Measurements from ENCODE around the gene CEP68. TPM values are rescaled to one million over a fixed set of nuclear protein-coding genes. Genes with fewer than 3 reads are reported as not detected.

Gene CEP68
- total RNA-seq, 4 donors from 2014 or later = 14.1 to 55.0 (median 30.0) TPM

GRCh38 chr2:65107530-65107929 is 51.3 kb downstream of the CEP68 start:
- DNase-seq = no peak
- H3K4me1 ChIP-seq = peaks cover 0 to 5% of the 10 kb centered on the region in 2 donors
- no peaks in the 10 kb centered on the region for H3K27me3 ChIP-seq
- no peaks in the 10 kb centered on the region for H3K36me3 ChIP-seq
- intact Hi-C loops (cut with DNase I; ENCODE audit: low total_unique reads) = no loop called here
- no peak overlapping the region for H3K4me3 ChIP-seq
- no peak for TF ChIP-seq CTCF (IDR thresholded peaks at IDR 0.05)
- TF ChIP-seq POLR2A (IDR thresholded peaks at IDR 0.05) = no peak
- H3K27ac ChIP-seq = no peak overlapping the region
- no peaks in the 10 kb centered on the region for H3K9me3 ChIP-seq

- no peak overlapping the region for H3K27ac ChIP-seq
- no peak overlapping the region for H3K4me3 ChIP-seq
- H3K36me3 ChIP-seq = no peaks in the 10 kb centered on the region
- intact Hi-C loops (cut with DNase I; ENCODE audit: low total_unique reads) = no loop called here
- no peaks in the 10 kb centered on the region for H3K9me3 ChIP-seq
- H3K27me3 ChIP-seq = no peaks in the 10 kb centered on the region
- DNase-seq = no peak
- no peak for TF ChIP-seq POLR2A (IDR thresholded peaks at IDR 0.05)
- TF ChIP-seq CTCF (IDR thresholded peaks at IDR 0.05) = no peak
- H3K4me1 ChIP-seq = peaks cover 0 to 5% of the 10 kb centered on the region in 2 donors
Observed at GRCh38 chr2:65108780-65109179, 52.6 kb downstream of the CEP68 start.

DNA sequence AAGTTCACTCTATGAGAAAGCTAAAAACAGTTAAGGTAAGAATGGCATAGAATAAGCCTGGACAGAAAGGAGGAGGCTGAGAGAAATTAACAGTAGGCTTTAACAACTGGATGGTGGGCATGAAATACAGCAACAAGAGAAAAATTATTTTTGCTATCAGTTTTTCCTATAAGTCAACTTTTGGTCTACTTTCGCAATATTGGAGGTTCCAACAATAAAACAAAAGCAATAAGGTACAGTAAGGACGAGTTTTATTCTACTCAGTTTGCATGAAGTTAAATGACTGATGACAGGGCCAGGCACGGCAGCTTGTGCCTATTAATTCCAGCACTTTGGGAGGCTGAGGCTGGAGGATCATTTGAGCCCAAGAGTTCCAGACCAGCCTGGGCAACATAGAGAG is 56.4 kb downstream of the CEP68 start:
- no peaks in the 10 kb centered on the region for H3K27me3 ChIP-seq
- no peak overlapping the region for H3K27ac ChIP-seq
- DNase-seq = no peak
- no peaks in the 10 kb centered on the region for H3K36me3 ChIP-seq
- no peak overlapping the region for H3K4me3 ChIP-seq
- TF ChIP-seq CTCF (IDR thresholded peaks at IDR 0.05) (no peak), POLR2A (IDR thresholded peaks at IDR 0.05) (no peak)
- H3K9me3 ChIP-seq = no peaks in the 10 kb centered on the region
- intact Hi-C loops (cut with DNase I; ENCODE audit: low total_unique reads) = no loop called here
- peaks cover 0 to under 1% of the 10 kb centered on the region in 2 donors for H3K4me1 ChIP-seq

GRCh38 chr2:65113229-65113628 is 57.0 kb downstream of the CEP68 start:
- TF ChIP-seq CTCF (IDR thresholded peaks at IDR 0.05) (no peak), POLR2A (IDR thresholded peaks at IDR 0.05) (no peak)
- no peak for DNase-seq
- intact Hi-C loops (cut with DNase I; ENCODE audit: low total_unique reads) = no loop called here
- no peak overlapping the region for H3K27ac ChIP-seq
- no peak overlapping the region for H3K4me3 ChIP-seq
- no peaks in the 10 kb centered on the region for H3K9me3 ChIP-seq
- no peaks in the 10 kb centered on the region for H3K4me1 ChIP-seq
- H3K27me3 ChIP-seq = no peaks in the 10 kb centered on the region
- H3K36me3 ChIP-seq = no peaks in the 10 kb centered on the region

DNA sequence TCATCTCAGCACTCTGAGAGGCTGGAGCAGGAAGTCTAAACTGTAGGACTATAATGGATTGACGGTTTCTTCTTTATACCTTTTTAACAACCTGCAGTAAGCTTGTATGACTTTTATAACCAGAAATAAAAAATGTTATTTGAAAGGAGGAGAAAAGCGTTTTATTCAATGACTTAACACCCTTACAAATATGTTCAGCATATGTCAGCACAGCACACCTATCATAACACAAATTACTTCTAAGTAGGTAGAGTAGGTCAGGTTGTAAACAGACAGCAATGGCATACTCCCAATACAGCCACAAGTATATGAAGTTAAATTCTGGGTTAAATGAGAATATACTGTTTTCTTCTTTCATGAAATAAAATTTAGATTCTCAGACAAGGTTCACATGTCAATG is 57.6 kb downstream of the CEP68 start:
- Histone ChIP-seq H3K9me3 (no peaks in the 10 kb centered on the region), H3K4me3 (no peak overlapping the region), H3K36me3 (no peaks in the 10 kb centered on the region), H3K27me3 (no peaks in the 10 kb centered on the region), H3K4me1 (no peaks in the 10 kb centered on the region), H3K27ac (no peak overlapping the region)
- no peak for DNase-seq
- TF ChIP-seq POLR2A (IDR thresholded peaks at IDR 0.05) (no peak), CTCF (IDR thresholded peaks at IDR 0.05) (no peak)
- intact Hi-C loops (cut with DNase I; ENCODE audit: low total_unique reads) = no loop called here

All from uterus (tissue), 4 donors.